Panc1 (cell line): ENCODE measurements around the gene ZNF780A. TPM values are rescaled to one million over a fixed set of nuclear protein-coding genes. Genes with fewer than 3 reads are reported as not detected.

Experiments
- ATAC-seq: fragments of 200-7000 bp; cut with Tn5 transposase; 2 replicates; pipeline ENCODE4 v1.9.1; 2020; ENCODE audit warnings: mild to moderate bottlenecking, moderate library complexity
- BruUV-seq: library from RNA; stranded (reverse); fragments of 400-500 nt; replicated peaks from 2 replicates; lab custom pipeline; 2021; lab: Mats Ljungman, UMichigan
- CTCF ChIA-PET: fragments of 300-600 bp; sonication (Branson Sonifier 250); formaldehyde crosslinking; loops from one replicate; lab custom pipeline; 2022; ENCODE audit warnings: antibody characterized with exemption; lab: Charles Lee
- POLR2A ChIA-PET: fragments of 300-600 bp; sonication (Branson Sonifier 250); formaldehyde crosslinking; loops from one replicate; lab custom pipeline; 2022; ENCODE audit warnings: antibody characterized with exemption; lab: Charles Lee
- DNase-seq: peaks from one replicate; pipeline ENCODE4 v3.0.0-alpha.2; 2010; ENCODE audit warnings: low read depth, low spot score
- H3K27ac ChIP-seq: 2 replicates; pipeline ENCODE4 v1.5.1; 2011; ENCODE audit warnings: mild to moderate bottlenecking, low read length, inconsistent platforms
- H3K27me3 ChIP-seq: fragments of 200-500 bp; sonication (Bioruptor generic); 2 replicates; pipeline ENCODE4 v1.6.0; 2014; ENCODE audit warnings: low read length, inconsistent platforms; ENCODE audit not compliant: control insufficient read depth, insufficient read depth
- H3K36me3 ChIP-seq: fragments of 200-500 bp; sonication (Bioruptor generic); 2 replicates; pipeline ENCODE4 v1.5.1; 2014; ENCODE audit warnings: inconsistent platforms, mild to moderate bottlenecking, low read length, moderate library complexity; ENCODE audit not compliant: control insufficient read depth, insufficient read depth
- H3K4me1 ChIP-seq: 2 replicates; pipeline ENCODE4 v1.5.1; 2011; ENCODE audit warnings: inconsistent platforms, mild to moderate bottlenecking, low read length, moderate library complexity; ENCODE audit not compliant: control insufficient read depth, insufficient read depth
- H3K4me3 ChIP-seq, 2 experiments: 2 replicates each; pipeline ENCODE4 v1.5.1; 2011 to 2012; ENCODE audit warnings: low read depth in 2 of 2, low read length in 2 of 2, mild to moderate bottlenecking in 2 of 2, inconsistent platforms in 1 of 2, moderate library complexity in 1 of 2
- H3K9me3 ChIP-seq: fragments of 200-500 bp; sonication (Bioruptor generic); 2 replicates; pipeline ENCODE4 v1.5.1; 2014; ENCODE audit warnings: low read depth, mild to moderate bottlenecking, inconsistent platforms, low read length, moderate library complexity; ENCODE audit not compliant: control insufficient read depth, insufficient read depth
- POLR2AphosphoS5 ChIP-seq: IDR thresholded peaks from 2 replicates; pipeline ENCODE4 v1.6.1; 2012; ENCODE audit warnings: mild to moderate bottlenecking, low read depth, low read length, moderate library complexity
- SIN3A ChIP-seq: IDR thresholded peaks from 2 replicates; pipeline ENCODE4 v1.6.1; 2012; ENCODE audit warnings: low read depth, mild to moderate bottlenecking, low read length, moderate library complexity, borderline replicate concordance; ENCODE audit not compliant: insufficient read depth
- TCF7L2 ChIP-seq: IDR thresholded peaks from 2 replicates; pipeline ENCODE4 v1.6.1; 2011; ENCODE audit warnings: mild to moderate bottlenecking, low read depth, low read length, inconsistent platforms
- in situ Hi-C: cut with HindIII; loops from 2 replicates; pipeline ENCODE4 v1.10.0; 2016; ENCODE audit warnings: low sequenced_read_pairs, low pct_unique_long_range_greater_than_20kb
- intact Hi-C: fragments of 100-400 bp; cut with micrococcal nuclease; formaldehyde crosslinking; loops from one replicate; pipeline ENCODE4 v1.10.0; 2022; ENCODE audit not compliant: unreplicated experiment
- total RNA-seq: library from RNA; stranded (reverse); gene quantifications from one replicate; pipeline ENCODE4 v1.2.1, GENCODE V29; 2021; ENCODE audit not compliant: unreplicated experiment
- TF ChIP-seq, protein P1 (sequence below): fragments of 450-650 bp; IDR thresholded peaks from 2 replicates; pipeline ENCODE4 v1.5.1; 2017; ENCODE audit warnings: mild to moderate bottlenecking
- TF ChIP-seq, protein P2 (sequence below), 2 experiments: IDR thresholded peaks; 2 replicates each; pipeline ENCODE4 v1.6.1; 2011 to 2012; ENCODE audit warnings: low read depth in 2 of 2, control low read depth in 1 of 2, low read length in 1 of 2, mild to moderate bottlenecking in 1 of 2, moderate library complexity in 1 of 2; ENCODE audit not compliant: insufficient read depth in 1 of 2

Gene ZNF780A
- total RNA-seq, 1 experiment from 2014 or later, result 251 TPM

GRCh38 chr19:40130013-40130412, 39.3 kb upstream of the ZNF780A start:
- TF ChIP-seq, protein P1, sequence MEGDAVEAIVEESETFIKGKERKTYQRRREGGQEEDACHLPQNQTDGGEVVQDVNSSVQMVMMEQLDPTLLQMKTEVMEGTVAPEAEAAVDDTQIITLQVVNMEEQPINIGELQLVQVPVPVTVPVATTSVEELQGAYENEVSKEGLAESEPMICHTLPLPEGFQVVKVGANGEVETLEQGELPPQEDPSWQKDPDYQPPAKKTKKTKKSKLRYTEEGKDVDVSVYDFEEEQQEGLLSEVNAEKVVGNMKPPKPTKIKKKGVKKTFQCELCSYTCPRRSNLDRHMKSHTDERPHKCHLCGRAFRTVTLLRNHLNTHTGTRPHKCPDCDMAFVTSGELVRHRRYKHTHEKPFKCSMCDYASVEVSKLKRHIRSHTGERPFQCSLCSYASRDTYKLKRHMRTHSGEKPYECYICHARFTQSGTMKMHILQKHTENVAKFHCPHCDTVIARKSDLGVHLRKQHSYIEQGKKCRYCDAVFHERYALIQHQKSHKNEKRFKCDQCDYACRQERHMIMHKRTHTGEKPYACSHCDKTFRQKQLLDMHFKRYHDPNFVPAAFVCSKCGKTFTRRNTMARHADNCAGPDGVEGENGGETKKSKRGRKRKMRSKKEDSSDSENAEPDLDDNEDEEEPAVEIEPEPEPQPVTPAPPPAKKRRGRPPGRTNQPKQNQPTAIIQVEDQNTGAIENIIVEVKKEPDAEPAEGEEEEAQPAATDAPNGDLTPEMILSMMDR, result no peak
- TF ChIP-seq TCF7L2, result no peak
- no peak for TF ChIP-seq SIN3A
- TF ChIP-seq POLR2AphosphoS5, result no peak
- TF ChIP-seq, protein P2, sequence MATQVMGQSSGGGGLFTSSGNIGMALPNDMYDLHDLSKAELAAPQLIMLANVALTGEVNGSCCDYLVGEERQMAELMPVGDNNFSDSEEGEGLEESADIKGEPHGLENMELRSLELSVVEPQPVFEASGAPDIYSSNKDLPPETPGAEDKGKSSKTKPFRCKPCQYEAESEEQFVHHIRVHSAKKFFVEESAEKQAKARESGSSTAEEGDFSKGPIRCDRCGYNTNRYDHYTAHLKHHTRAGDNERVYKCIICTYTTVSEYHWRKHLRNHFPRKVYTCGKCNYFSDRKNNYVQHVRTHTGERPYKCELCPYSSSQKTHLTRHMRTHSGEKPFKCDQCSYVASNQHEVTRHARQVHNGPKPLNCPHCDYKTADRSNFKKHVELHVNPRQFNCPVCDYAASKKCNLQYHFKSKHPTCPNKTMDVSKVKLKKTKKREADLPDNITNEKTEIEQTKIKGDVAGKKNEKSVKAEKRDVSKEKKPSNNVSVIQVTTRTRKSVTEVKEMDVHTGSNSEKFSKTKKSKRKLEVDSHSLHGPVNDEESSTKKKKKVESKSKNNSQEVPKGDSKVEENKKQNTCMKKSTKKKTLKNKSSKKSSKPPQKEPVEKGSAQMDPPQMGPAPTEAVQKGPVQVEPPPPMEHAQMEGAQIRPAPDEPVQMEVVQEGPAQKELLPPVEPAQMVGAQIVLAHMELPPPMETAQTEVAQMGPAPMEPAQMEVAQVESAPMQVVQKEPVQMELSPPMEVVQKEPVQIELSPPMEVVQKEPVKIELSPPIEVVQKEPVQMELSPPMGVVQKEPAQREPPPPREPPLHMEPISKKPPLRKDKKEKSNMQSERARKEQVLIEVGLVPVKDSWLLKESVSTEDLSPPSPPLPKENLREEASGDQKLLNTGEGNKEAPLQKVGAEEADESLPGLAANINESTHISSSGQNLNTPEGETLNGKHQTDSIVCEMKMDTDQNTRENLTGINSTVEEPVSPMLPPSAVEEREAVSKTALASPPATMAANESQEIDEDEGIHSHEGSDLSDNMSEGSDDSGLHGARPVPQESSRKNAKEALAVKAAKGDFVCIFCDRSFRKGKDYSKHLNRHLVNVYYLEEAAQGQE (IDR thresholded peaks at IDR 0.05; ENCODE audit: insufficient read depth in 1 of 2, low read depth in 2 of 2, low read length in 1 of 2), result no peak
- Histone ChIP-seq H3K9me3 (peaks cover 24% of the 10 kb centered on the region), H3K27ac (no peak overlapping the region), H3K36me3 (no peaks in the 10 kb centered on the region), H3K4me1 (no peaks in the 10 kb centered on the region), H3K27me3 (peaks cover 75% of the 10 kb centered on the region), H3K4me3 (no peak overlapping the region)
- BruUV-seq, result no TSS peak
- in situ Hi-C loops, result no loop called here
- ChIA-PET POLR2A (interaction anchor here (0.6 to 1.0 kb wide), 4 partner anchors 31 to 180 kb away, joined by 3 to 4 read pairs (median 3); no protein-coding TSS in a partner anchor), CTCF (interaction anchor here (0.5 to 7.0 kb wide), 3 partner anchors 9 to 18 kb away, joined by 3 to 44 read pairs (median 4); no protein-coding TSS in a partner anchor)
- no peak for ATAC-seq
- no peak for DNase-seq
- intact Hi-C loops, result loop anchor here (10.0 kb wide), 2 partner anchors 235 to 1075 kb away; no protein-coding TSS in a partner anchor

GRCh38 chr19:40129425-40129824, 38.7 kb upstream of the ZNF780A start:
- ChIA-PET CTCF (interaction anchor here (0.5 to 7.0 kb wide), 8 partner anchors 8 to 1029 kb away, joined by 3 to 44 read pairs (median 6); no protein-coding TSS in a partner anchor), POLR2A (interaction anchor here (0.7 kb wide), 1 partner anchor 175 kb away, joined by 3 read pairs; no protein-coding TSS in a partner anchor)
- DNase-seq (no peak), ATAC-seq (no peak)
- TF ChIP-seq POLR2AphosphoS5 (no peak), SIN3A (no peak), TCF7L2 (no peak)
- TF ChIP-seq, protein P1, result no peak
- TF ChIP-seq, protein P2 (IDR thresholded peaks at IDR 0.05; ENCODE audit: insufficient read depth in 1 of 2, low read depth in 2 of 2, low read length in 1 of 2), result no peak
- intact Hi-C loops, result no loop called here
- no peak overlapping the region for H3K4me3 ChIP-seq
- H3K27me3 ChIP-seq, result peaks cover 76% of the 10 kb centered on the region
- no peak overlapping the region for H3K27ac ChIP-seq
- no peaks in the 10 kb centered on the region for H3K4me1 ChIP-seq
- no TSS peak for BruUV-seq
- H3K9me3 ChIP-seq, result peaks cover 24% of the 10 kb centered on the region
- no peaks in the 10 kb centered on the region for H3K36me3 ChIP-seq
- in situ Hi-C loops, result no loop called here
